DMS 273 (cell line): ENCODE measurements around the gene PIP5K1B.

Experiments used
- DNase-seq: peaks from one replicate; lab custom pipeline; 2025; ENCODE audit not compliant: unreplicated experiment; lab: John Stamatoyannopoulos, UW

The PIP5K1B gene

GRCh38 chr9:68897577-68898145 is 192.6 kb downstream of the PIP5K1B start:
- DNase-seq = no peak

GRCh38 chr9:68898781-68899439 is 193.9 kb downstream of the PIP5K1B start:
- no peak for DNase-seq

- no peak for DNase-seq
These were observed 199.4 kb downstream of the PIP5K1B start for GRCh38 chr9:68904454-68904853.

GRCh38 chr9:68905129-68905528 is 200.1 kb downstream of the PIP5K1B start:
- DNase-seq = no peak

GRCh38 chr9:68907910-68908309 is 202.9 kb downstream of the PIP5K1B start:
- DNase-seq = no peak

GRCh38 chr9:68912561-68912960 is 207.5 kb downstream of the PIP5K1B start:
- no peak for DNase-seq

- no peak for DNase-seq
These were observed 208.0 kb downstream of the PIP5K1B start for GRCh38 chr9:68913054-68913453.

- DNase-seq = no peak
These were observed 209.7 kb downstream of the PIP5K1B start for GRCh38 chr9:68914751-68915150.

- no peak for DNase-seq
These were observed 214.6 kb downstream of the PIP5K1B start for GRCh38 chr9:68919661-68920060.

- no peak for DNase-seq
These were observed 215.9 kb downstream of the PIP5K1B start for GRCh38 chr9:68920921-68921320.

- no peak for DNase-seq
These were observed 218.4 kb downstream of the PIP5K1B start for GRCh38 chr9:68923480-68923879.

- DNase-seq = no peak
These were observed 220.1 kb downstream of the PIP5K1B start for GRCh38 chr9:68925175-68925574.

- no peak for DNase-seq
These were observed 222.1 kb downstream of the PIP5K1B start for GRCh38 chr9:68927165-68927564.

GRCh38 chr9:68931821-68932220 is 226.8 kb downstream of the PIP5K1B start:
- no peak for DNase-seq

GRCh38 chr9:68932458-68932857 is 227.4 kb downstream of the PIP5K1B start:
- DNase-seq = no peak

GRCh38 chr9:68933434-68934328 is 228.6 kb downstream of the PIP5K1B start:
- DNase-seq = no peak

- DNase-seq = no peak
These were observed 229.2 kb downstream of the PIP5K1B start for GRCh38 chr9:68934329-68934644.

GRCh38 chr9:68940573-68940972 is 235.5 kb downstream of the PIP5K1B start:
- DNase-seq = no peak

GRCh38 chr9:68941780-68942459 is 236.9 kb downstream of the PIP5K1B start:
- DNase-seq = no peak

GRCh38 chr9:68942790-68943189 is 237.8 kb downstream of the PIP5K1B start:
- no peak for DNase-seq

- no peak for DNase-seq
These were observed 242.0 kb downstream of the PIP5K1B start for GRCh38 chr9:68947015-68947414.
